GM21825 (cell line): Measurements from ENCODE around the gene C1orf226.
A peak's percentile ranks its signal among the peaks of the same experiment; 100 is the strongest.
"Not testable (repeated sequence)": the region's sequence is repeated elsewhere in the genome, so short reads cannot be mapped to it uniquely, and the experiment has no call there.

Source experiments
- ATAC-seq: cut with Tn5 transposase; IDR thresholded peaks from one replicate; pipeline ENCODE4 v1.9.1; 2021; ENCODE audit warnings: mild to moderate bottlenecking, moderate library complexity; ENCODE audit not compliant: unreplicated experiment

The C1orf226 gene, protein sequence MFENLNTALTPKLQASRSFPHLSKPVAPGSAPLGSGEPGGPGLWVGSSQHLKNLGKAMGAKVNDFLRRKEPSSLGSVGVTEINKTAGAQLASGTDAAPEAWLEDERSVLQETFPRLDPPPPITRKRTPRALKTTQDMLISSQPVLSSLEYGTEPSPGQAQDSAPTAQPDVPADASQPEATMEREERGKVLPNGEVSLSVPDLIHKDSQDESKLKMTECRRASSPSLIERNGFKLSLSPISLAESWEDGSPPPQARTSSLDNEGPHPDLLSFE

DNA sequence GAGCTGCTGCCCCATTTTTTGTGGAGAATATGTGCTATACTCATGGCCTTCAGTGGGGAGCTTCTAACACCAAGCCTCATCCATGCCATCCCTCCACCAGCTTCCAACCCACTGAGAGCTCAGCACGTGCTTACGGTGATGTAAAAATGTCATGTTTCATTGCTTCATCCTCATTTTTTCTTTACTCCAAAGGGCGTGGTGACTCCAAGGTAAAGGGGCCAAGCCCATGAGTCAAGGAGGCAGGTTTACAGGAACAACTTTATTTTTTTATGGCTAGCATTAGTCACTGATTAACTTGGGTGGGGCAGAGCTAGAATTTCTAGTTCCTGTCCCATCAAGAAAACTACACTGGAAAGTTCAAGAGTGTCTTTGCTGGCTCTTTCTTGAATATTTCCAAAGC lies at the start of gene C1orf226:
Gene C1orf226, plus strand, starts transcription at position 346 of the 400 bp plus-strand sequence. CDS start 174 bp downstream, outside the sequence.
- no peak for ATAC-seq

DNA sequence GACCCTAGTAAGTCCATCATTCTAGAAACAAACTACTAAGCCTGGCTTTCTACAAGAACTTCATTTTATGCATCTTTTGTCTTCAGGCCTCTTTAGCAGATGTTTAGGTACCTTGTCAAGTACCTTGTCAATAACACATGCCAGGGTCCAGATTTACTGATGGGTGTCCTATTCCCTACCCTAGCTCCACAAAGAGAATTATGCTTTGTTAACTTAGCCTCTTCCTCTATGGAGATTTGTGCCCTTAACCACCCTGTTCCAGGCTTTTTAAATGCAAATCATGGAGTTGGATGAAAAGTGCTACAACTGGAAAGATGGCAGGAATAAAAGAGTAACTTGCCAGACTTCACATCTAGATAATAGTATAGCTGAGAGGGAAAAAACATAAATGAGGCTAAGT lies 47.5 kb upstream of the C1orf226 start:
- no peak for ATAC-seq

DNA sequence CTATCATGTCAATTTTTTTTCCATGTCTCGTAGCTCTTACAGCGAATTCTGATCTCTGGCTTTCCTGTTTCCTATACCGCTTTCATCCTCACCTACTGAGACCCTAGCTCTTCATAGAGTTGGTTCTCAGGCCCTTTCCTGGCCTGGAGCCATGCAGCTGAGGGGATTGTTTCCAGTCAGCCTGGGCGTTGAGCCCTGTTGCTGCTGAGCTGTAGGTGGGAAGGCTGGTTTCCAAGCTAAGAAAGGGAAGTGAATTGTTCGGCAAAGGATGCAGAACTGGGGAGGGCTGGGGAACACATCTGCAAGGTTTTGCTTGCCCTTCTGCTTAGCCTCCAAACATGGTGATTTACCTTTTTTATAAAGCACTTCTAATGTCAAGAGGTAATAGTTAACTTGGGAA lies 46.4 kb upstream of the C1orf226 start:
- no peak for ATAC-seq

DNA sequence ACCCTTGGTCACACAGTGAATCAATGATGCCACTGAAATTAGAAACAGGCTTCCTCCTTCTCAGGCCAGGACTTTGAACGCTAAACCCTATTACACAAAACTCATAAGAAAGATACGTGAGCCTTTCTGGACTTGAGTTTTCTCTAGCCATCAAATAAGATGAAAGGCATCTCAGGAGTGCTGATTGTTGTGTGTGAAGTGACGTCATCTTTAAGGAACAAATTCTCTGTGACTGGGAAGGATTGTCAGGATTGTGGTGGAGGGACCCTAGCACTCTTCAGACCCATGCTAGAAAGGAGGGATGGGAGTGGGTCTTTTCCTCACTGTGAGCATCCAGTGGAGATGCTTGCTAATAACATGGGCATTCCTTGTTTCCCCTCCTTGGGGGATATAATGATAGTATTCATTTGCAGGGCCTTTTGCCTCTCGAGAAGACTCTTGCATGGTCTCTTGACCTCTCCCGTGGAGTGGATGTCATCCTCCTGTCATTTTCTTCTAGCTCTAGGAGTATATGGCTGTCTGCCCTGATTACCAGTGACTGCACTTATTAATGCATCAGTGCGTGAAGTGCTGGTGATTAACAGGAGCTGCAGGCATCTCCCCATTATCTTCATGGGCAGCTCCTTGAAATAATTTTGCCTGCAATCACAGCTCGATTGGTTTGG lies 44.8 kb upstream of the C1orf226 start:
- ATAC-seq: no peak

DNA sequence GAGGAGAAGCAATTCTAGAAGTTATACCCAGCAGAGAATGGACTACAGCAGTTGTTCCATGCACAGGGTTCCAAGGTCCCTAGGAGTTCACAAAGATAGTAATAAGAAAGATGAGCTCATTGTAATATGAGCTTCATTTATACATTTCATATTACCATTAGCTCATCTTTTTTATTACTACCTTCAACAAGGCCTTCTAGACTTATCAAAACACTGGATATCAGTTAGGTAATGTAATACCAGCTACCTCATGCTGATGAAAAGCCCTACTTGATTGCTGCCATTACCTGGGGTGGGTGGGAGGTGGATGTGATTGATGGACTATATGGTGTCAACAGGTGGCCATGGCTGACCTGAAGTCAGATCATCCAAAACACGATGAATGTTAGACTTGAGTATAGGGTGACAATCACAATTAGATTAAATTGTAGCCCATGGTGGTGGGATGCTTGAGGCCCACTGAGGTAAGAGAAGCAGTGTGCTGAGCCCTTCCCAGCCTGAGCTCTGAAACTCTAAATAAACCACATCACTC lies 39.0 kb upstream of the C1orf226 start:
- ATAC-seq: no peak

DNA sequence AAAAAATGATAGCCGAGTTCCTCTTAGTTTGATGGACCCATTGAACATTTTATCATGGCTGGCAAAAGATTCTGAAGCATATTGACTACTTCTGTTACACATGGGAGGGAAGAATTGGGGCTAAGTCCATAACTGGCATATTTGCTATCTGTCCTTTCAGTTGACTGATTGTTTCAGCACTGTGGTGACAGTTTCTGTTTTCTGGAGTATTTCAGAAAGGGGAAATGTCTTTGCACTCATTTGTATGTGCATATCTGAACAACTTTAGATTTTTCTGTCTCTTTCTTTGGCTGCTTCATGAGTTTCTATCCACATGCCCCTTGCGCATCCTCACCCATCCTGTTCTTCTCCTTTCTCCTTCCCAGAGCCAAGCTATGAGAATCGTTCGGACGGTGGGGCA lies 38.1 kb upstream of the C1orf226 start:
- no peak for ATAC-seq

DNA sequence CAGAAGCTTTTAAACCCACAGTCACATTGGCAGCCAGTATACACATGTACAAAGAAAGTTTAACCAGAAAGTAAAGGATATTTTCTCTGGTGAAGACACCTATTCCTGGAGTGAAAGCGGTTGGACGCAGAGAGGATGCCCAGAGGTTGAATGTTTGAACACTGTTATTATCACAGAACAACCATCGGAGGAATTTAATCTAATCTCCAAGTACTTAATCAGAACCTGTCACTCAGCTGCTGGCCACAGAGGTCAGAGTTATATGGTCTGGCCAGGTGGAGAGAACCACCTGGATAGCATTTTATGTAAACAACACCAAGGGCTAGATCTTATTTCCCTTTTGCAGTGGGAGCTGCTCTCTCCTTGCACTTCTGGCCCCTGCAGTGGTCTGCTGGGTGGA lies 34.2 kb upstream of the C1orf226 start:
- ATAC-seq: no peak

DNA sequence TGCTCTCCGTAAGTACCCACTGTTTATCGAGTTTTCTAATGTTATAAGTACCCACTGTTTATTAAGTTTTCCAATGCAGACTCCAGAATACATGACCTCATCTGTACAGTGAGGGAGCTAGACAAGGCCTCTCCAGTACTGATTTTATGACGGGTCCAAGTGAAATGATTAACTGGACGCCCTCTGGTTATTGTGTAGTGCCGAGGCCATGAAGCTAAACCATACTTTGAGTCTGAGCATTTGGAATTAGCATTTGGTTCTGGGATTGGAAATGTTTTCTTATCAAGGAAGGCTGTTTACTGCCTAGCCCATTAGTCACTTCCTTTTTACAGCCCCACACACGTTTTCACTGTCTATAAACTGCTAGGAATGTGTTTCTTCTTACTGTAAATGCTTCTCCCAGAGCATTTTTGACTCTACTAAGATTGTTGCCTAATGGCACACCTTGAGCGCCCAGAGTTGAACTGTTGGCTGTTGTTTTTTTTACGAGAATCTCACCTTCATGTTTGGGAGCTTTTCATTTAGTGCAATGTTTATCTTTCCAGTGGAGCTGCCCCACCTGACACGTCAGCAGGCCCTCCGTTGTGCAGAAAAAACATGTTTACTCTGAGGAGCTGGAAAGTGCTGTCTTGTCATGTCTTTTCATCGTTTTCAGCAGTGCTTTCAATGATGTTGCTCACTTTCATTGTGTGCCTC lies 31.7 kb upstream of the C1orf226 start:
- ATAC-seq: no peak

DNA sequence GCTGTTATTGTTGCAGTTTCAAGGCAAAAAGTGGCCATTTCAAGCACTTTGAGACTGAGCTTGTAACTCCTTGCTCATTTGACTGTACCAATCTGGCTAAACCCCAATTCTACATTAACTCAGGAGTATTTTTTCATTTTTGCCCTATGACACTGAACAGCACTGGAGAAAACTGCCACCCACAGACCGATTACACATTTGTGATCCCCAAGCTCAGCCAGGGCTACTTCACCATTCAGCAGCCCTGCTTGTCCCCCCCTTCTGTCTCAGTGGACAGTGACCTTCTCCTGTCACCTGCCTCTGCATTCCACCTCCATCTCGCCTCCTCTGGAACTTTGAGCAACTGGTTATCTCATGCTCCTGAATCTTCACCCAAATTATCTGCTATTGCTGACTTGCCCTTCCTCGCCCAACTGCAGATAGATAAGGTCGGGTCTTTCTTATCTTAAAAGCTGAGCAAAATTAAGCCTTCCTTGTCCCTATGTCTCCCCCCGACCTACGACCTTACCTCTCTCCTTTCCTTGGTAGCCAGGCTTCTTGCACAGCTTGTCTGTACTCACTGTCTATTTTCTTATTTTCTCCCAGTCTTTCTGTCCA lies 30.2 kb upstream of the C1orf226 start:
- ATAC-seq: no peak

DNA sequence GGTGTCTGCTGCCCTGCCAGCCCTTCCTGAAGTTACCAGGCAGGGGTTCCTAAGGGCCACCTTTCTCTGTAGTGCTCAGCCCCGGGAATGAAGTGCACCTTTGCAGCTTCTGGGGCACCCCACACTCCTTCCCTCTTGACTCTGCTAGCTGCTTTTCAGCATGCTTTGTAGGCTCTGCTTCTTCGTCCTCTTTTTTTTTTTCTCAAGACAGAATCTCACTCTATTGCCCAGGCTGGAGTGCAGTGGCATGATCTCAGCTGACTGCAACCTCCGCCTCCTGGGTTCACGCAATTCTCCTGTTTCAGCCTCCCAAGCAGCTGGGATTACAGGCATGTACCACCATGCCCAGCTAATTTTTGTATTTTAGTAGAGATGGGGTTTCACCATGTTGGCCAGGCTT lies 29.7 kb upstream of the C1orf226 start:
- not testable (repeated sequence) for ATAC-seq

DNA sequence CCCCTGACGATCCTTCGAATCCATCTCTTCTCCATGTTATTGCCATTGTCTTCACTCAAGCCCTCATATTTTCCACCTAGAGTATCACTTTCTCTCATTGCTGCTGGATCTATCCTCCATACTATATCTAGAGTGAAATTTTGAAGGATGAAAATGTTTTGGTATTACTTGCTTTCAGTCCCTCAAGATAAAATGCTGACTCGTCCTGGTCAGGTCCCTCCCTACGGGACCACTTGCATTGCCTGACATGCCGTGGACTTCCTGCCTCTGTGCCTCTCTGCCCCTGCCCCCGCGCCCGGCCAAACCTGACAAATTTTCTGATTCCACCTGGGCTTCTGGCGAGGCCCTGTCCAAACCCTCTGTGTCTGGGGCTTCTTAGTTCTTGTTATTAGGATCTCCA lies 28.4 kb upstream of the C1orf226 start:
- ATAC-seq: no peak

DNA sequence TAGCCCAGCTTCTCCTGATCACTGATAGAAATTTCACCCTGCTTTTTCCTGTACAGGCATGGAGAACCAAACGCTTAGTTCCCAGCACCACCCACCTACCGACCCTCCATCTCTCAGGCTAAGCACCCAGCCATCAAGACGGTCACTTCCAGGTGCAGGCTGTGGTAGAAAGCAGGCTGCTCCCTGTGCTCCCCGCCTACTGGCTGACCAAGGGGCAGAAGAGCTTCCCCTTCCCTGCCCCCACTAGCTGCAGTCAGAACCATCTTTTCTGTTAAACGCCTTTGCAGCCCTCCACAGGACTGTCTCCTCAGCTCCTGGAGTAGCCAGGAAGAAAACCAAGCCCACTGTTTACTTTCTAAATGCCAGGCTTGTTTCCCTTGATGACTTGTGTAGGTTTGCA lies 27.8 kb upstream of the C1orf226 start:
- ATAC-seq: no peak

DNA sequence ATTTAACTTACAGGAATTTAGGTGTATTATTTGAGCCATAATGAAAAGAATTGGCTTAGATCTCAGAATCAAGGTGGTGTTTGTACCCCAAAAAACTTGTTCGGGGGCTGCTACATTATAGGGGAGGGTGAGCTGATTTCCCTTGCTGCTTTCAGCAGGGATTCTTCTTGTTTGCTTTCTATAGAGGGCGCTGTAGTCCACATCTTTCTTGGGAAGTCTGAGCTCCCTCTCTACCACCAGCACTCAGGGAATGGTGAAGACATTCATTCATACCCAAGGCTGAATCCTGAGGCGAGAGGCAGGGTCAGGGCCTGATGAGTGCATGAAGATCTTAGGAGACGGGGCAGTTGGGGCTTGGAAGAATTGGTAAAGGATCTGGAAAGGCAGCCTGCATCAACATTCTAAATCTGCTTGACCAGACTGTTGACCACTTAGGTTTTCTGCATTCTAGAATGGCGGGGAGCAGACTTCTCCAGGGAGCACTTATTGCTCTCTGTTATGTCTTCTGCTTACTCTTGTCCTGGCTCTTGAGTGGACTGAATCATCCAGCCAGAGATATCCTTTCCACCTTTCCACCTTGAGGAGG lies 23.8 kb upstream of the C1orf226 start:
- ATAC-seq: no peak

DNA sequence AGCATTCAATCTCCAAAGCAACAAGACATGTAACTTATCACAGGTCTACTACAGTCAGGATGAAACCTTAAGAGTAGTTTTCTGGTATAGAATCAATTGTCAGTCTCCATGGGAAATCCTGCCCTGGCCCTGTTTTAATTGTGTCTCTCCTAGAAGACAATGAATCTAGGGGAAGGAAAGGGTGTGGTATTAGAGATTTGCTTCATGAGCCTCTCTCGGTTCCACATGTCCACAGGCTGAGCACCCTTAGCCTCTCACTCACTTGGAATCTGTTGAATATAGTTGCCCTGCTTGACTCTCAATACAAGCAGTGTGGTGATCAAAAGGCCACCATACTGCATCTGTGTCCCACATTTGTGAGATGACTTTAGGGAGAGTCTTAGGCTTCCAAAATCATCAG lies 22.6 kb upstream of the C1orf226 start:
- no peak for ATAC-seq

DNA sequence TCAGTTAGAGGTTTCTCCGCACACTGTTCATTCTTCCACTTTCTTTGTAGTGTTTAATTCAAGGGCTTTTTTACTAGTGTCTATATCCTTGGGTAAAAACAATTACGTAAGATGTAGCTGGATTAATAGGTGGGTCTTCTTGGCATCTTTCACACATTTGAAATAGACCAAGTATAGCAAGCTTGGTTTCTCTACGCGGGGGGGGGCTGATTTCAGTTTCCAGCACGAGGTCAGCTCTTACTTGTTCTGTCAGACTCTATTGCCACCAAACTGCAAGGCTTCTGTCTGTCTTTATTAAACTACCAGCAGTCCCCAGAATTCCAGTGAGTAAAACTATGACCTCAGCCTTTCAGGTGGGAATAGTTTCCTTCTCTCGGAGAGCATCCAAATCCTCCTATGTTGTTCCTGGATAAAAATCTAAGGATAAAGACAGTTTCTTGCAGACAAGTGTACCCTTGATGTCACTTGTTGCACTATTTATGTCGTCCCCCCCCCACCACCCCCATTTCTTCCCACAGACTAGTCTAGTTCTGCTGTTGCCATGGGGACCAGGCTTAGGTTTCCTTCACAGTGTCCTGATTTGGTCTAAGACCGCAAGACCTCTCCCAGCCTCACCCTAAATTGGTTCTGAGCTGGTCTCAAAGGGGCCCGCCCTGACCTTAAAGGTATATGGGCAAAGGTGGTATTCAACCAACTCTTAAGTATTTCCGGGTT lies 21.8 kb upstream of the C1orf226 start:
- ATAC-seq: no peak

DNA sequence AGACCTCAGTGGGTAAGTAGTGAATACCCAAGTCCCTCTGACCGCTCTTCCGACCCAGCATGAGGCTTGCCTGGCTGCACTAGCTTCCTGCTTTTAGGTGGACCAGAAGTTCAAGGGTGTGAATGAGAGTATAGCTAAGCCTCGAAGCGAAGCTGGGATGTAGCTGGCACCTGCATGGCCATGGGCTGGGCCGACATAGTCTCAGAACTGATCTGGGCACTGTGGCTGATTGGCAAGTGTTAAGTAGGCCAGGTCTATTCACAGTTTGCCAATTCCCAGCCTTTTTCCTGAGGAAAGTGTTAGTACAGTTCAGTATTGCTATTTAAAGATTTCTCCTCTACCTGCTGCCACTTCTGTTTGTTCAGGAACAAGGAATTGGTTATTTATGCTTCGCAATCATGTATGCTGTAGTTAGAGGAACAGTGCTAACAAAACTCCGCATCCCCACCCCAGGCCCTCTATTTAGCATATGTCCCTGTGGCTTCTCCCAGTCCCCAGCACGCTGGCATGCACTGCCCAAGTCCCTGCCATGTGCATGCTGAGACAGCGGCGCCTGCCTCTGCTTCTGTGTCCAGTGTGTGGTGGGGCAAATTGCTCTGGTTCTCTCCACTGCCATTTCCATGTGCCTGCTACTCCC lies 21.2 kb upstream of the C1orf226 start:
- ATAC-seq: no peak

DNA sequence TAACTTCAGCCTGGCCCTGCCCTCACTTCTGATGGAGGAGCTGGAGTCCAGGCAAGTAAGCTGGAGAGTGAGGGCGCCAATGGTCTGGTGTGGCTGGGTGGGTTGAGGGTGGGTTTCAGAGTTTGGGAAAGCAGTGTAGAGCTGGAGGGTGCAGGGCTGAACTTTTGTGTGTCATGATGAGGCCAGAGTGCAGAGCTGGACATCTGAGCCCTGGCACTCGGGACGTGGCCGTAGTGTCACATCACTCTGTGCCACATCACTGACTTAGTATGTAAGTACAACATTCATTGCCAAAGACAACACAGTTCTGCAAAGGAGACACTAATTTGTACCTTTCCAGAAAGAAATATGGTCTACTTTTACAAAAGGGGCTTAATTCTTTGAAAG lies 20.7 kb upstream of the C1orf226 start:
- no peak for ATAC-seq

DNA sequence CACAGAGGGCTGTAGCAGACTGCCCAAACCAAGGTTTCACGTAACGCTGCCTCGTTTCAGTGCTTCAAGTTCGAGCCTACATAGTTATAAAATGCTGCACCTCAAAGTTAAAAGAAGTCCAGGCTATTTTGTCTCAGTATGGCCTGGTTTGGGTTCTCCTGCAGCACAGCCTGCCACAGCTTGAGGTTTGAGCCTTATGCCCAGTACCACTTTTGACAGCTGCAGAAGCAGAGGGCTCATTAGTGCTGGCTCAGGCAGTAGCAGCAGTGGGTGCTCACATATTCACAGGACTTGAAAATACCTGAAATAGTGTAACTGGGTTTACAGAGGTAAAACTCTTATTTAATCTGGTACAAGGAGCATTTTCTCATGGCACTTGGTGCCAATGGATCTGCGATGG lies 20.2 kb upstream of the C1orf226 start:
- ATAC-seq: peak; percentile 38

DNA sequence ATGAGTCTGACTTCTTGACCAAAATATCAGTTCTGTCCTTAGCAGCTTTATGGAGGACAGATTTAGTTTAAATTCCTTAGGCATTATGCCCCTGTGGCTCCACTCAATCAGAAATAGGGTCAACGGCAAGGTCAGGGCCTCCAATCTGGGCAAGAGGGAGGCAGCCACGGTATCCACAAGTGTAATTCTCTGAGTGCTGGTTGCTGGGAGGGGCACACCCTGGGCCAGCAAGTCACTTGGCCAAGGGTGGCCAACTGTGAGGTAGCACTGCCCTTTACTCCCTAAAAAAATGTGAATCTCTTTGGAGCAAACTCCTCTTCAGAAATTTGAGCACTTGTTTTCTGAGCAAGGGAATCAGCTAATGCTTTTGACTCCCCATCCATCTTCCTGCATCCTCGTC lies 17.7 kb upstream of the C1orf226 start:
- ATAC-seq: no peak

DNA sequence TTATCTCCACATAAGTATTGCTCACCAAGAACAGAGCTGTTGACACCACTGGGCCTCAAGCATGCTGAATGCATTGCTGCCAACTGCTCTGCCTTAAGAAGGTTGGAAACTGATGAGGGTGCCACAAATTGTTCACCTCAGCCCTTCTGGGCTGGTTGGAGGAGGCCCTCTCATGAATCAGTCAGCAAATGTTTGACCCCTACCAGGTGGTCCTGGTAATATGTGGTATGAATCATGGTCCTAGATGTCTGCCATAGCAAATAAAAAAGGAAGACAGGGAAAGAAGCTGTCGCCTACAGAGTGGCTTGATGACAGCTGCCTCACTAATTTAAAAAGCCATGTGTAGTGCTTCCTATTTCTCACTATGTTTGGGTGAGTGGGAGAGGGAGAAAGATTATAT lies 17.0 kb upstream of the C1orf226 start:
- ATAC-seq: no peak
